Measurements from ENCODE around the gene CA4. TPM values are rescaled to one million over a fixed set of nuclear protein-coding genes. Genes with fewer than 3 reads are reported as not detected.
"Not testable (repeated sequence)": the region's sequence is repeated elsewhere in the genome, so short reads cannot be mapped to it uniquely, and the experiment has no call there.

Gene CA4
- total and polyA plus RNA-seq, 7 donors, result 8.9 to 16.6 (median 11.8) TPM

DNA sequence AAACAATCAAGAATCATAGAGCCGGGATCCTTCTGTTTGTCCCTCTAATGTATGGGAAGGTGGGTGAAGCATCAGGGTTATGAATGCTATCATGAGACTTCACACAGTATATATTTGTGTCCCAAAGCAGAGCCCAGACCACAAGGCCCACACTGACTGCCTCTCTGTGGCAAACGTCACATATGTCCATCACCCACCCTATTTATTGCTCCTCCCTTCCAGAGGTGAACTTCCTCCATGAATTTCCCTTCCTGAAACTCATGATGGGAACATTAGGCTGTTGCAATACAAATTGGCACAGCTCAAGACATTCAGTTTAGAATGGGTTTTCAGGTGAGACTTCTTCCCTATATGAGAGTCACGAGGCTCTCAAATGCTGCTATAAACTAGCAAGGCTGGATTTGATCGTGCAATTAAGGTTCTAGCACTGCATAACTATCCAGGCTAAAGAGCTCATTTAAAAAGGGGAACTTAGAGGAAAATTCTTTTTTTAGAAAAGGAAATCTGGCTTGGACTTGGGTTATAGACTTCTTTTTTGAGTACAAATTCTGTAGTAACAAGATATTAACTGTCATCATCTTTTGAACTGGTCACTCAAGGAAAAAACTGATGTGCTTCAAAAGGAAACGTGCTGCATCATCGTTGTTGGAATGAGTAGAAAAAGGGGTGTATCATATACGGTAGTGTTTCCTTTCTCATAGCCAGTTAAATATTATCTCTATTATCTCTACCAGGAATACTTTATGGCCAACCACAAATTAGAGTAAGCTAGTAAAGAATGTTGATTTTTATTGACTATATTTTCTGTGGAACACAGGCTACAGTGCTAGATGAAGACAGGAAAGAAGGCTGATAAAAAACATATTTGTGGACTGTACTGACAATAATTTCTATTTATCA lies 37.3 kb downstream of the CA4 start:
- H3K27ac ChIP-seq; H3K4me1 ChIP-seq; H3K27me3 ChIP-seq (ENCODE audit: insufficient read depth in 3 of 3, low read length in 2 of 3); intact Hi-C loops (cut with DNase I); ATAC-seq; H3K9me3 ChIP-seq; H3K4me3 ChIP-seq; DNase-seq: not testable (repeated sequence)
- WGBS, 3 donors, result 78 to 82% (median 80%) methylated on average over 7 of the region's 7 CpGs
- peaks cover 13 to 94% of the 10 kb centered on the region in 2 donors for H3K36me3 ChIP-seq (ENCODE audit: insufficient read depth in 1 of 2, low read depth in 1 of 2)

DNA sequence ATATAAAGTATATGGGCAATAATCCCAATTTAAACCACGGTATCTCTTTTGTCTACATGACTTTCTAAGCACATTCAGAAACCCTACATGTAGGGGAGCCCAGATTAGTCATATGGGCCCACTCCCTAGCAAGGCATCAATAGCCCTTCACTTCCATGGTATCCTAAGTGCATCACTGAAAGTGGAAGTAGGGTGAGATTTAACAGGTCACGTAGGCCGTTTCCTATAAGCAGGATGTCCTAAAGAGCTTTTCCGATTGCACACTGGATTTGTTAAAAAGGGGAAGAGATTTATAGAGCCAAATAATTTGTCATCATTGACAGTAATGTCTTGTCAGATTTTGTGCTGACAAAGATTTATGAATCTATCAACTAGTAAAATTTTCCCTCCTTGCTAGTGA lies 39.0 kb downstream of the CA4 start:
- no peak for ATAC-seq
- no peaks in the 10 kb centered on the region for H3K4me1 ChIP-seq
- no peak for DNase-seq
- H3K36me3 ChIP-seq (ENCODE audit: insufficient read depth in 1 of 2, low read depth in 1 of 2), result peaks cover 9 to 94% of the 10 kb centered on the region in 2 donors
- no peaks in the 10 kb centered on the region for H3K27me3 ChIP-seq (ENCODE audit: insufficient read depth in 3 of 3, low read length in 2 of 3)
- no peak for TF ChIP-seq CTCF (IDR thresholded peaks at IDR 0.05)
- H3K9me3 ChIP-seq, result no peaks in the 10 kb centered on the region
- WGBS, 3 donors, result 77 to 93% (median 85%) methylated on average over 4 of the region's 4 CpGs
- intact Hi-C loops (cut with DNase I), result no loop called here
- H3K4me3 ChIP-seq, result no peak overlapping the region
- no peak overlapping the region for H3K27ac ChIP-seq

- intact Hi-C loops (cut with DNase I), result loop anchor here in 1 of 2 donors (10.0 kb wide), 1 partner anchor 135 kb away; no protein-coding TSS in a partner anchor
- H3K27ac ChIP-seq; DNase-seq; H3K4me3 ChIP-seq; H3K4me1 ChIP-seq; ATAC-seq; H3K27me3 ChIP-seq (ENCODE audit: insufficient read depth in 3 of 3, low read length in 2 of 3); H3K9me3 ChIP-seq: not testable (repeated sequence)
- H3K36me3 ChIP-seq (ENCODE audit: insufficient read depth in 1 of 2, low read depth in 1 of 2), result peaks cover 9 to 93% of the 10 kb centered on the region in 2 donors
- whole genome bisulfite sequencing, 3 donors, result 95 to 98% (median 98%) methylated on average over 4 of the region's 4 CpGs
Observed at GRCh38 chr17:60190032-60190431, 40.3 kb downstream of the CA4 start.

DNA sequence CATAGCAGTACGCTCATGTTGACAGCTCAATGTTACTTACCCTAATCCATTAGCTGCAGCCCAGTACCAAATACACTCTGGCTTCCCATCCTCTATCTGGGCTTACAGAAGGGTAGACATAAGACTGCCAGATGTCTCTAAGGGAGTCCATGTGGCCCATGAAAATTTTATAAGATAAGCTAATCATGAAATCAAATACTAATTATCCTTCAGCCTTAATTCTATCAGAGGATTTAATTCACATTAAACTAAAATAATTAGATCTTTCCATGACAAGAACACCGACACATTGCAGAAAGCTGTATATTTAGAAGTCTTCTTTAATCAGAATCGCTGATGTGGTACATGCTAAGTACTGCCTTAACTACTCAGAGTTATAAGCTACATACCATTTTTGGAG lies 43.3 kb downstream of the CA4 start:
- not testable (repeated sequence) for ATAC-seq; H3K9me3 ChIP-seq; H3K27ac ChIP-seq; DNase-seq; H3K4me1 ChIP-seq; H3K27me3 ChIP-seq (ENCODE audit: insufficient read depth in 3 of 3, low read length in 2 of 3); H3K4me3 ChIP-seq
- intact Hi-C loops (cut with DNase I), result loop anchor here in 1 of 2 donors (10.0 kb wide), 1 partner anchor 138 kb away; no protein-coding TSS in a partner anchor
- 92 to 99% (median 96%) methylated on average over 3 of the region's 3 CpGs for WGBS, 3 donors
- peaks cover 4 to 96% of the 10 kb centered on the region in 2 donors for H3K36me3 ChIP-seq (ENCODE audit: insufficient read depth in 1 of 2, low read depth in 1 of 2)

DNA sequence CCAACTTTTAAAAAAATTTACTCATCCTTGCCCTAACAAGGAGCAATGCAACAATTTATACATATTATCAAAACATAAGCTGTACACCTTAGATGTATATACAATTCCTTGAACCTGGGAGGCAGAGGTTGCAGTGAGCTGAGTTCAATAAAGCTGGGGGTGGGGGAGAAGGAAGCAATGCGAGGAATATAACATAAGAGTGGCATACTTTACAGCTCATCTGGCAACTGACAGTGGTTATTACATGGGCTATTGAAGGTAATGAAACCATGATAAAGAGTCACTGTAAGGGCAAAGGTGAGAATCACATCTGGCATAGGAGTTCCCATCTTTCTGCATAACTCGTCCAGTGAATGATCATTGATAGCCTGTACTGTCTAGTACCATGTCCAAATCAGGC lies 43.7 kb downstream of the CA4 start:
- 86 to 93% (median 91%) methylated on average over 2 of the region's 2 CpGs for WGBS, 3 donors
- Histone ChIP-seq H3K27me3 (ENCODE audit: insufficient read depth in 3 of 3, low read length in 2 of 3) (no peaks in the 10 kb centered on the region), H3K36me3 (ENCODE audit: insufficient read depth in 1 of 2, low read depth in 1 of 2) (peaks cover 4 to 99% of the 10 kb centered on the region in 2 donors), H3K27ac (no peak overlapping the region), H3K4me1 (no peaks in the 10 kb centered on the region), H3K9me3 (no peaks in the 10 kb centered on the region), H3K4me3 (no peak overlapping the region)
- intact Hi-C loops (cut with DNase I), result loop anchor here in 1 of 2 donors (10.0 kb wide), 1 partner anchor 139 kb away; no protein-coding TSS in a partner anchor
- ATAC-seq (no peak), DNase-seq (no peak)
- TF ChIP-seq CTCF (IDR thresholded peaks at IDR 0.05), result no peak

GRCh38 chr17:60194141-60194540 lies 44.4 kb downstream of the CA4 start:
- 93 to 97% (median 93%) methylated on average over 4 of the region's 4 CpGs for WGBS, 3 donors
- intact Hi-C loops (cut with DNase I), result loop anchor here in 1 of 2 donors (10.0 kb wide), 1 partner anchor 139 kb away; no protein-coding TSS in a partner anchor
- H3K36me3 ChIP-seq (ENCODE audit: insufficient read depth in 1 of 2, low read depth in 1 of 2), result peaks cover 4 to 97% of the 10 kb centered on the region in 2 donors

GRCh38 chr17:60198630-60199029 lies 48.9 kb downstream of the CA4 start:
- H3K4me1 ChIP-seq; DNase-seq; H3K9me3 ChIP-seq; H3K4me3 ChIP-seq; H3K27me3 ChIP-seq (ENCODE audit: insufficient read depth in 3 of 3, low read length in 2 of 3); ATAC-seq; H3K27ac ChIP-seq: not testable (repeated sequence)
- H3K36me3 ChIP-seq (ENCODE audit: insufficient read depth in 1 of 2, low read depth in 1 of 2), result peaks cover 0 to 65% of the 10 kb centered on the region in 2 donors
- 90 to 96% (median 91%) methylated on average over 1 of the region's 1 CpG for WGBS, 3 donors
- intact Hi-C loops (cut with DNase I), result loop anchor here in 1 of 2 donors (10.0 kb wide), 1 partner anchor 144 kb away; no protein-coding TSS in a partner anchor

More at GRCh38 chr17:60194141-60194540, 44.4 kb downstream of the CA4 start:
- DNase-seq; H3K4me3 ChIP-seq; H3K9me3 ChIP-seq; ATAC-seq; H3K27ac ChIP-seq; H3K27me3 ChIP-seq (ENCODE audit: insufficient read depth in 3 of 3, low read length in 2 of 3); H3K4me1 ChIP-seq: not testable (repeated sequence)

- ATAC-seq; intact Hi-C loops (cut with DNase I); H3K9me3 ChIP-seq; H3K4me1 ChIP-seq; H3K27me3 ChIP-seq (ENCODE audit: insufficient read depth in 3 of 3, low read length in 2 of 3); H3K27ac ChIP-seq; DNase-seq; H3K4me3 ChIP-seq: not testable (repeated sequence)
- H3K36me3 ChIP-seq (ENCODE audit: insufficient read depth in 1 of 2, low read depth in 1 of 2), result peaks cover 0 to 54% of the 10 kb centered on the region in 2 donors
Observed at GRCh38 chr17:60205782-60206181, 56.0 kb downstream of the CA4 start.

- 80 to 92% (median 85%) methylated on average over 1 of the region's 1 CpG for WGBS, 3 donors
- DNase-seq; H3K4me3 ChIP-seq; H3K27me3 ChIP-seq (ENCODE audit: insufficient read depth in 3 of 3, low read length in 2 of 3); H3K4me1 ChIP-seq; H3K27ac ChIP-seq; intact Hi-C loops (cut with DNase I); ATAC-seq; H3K9me3 ChIP-seq: not testable (repeated sequence)
- peaks cover 0 to 70% of the 10 kb centered on the region in 2 donors for H3K36me3 ChIP-seq (ENCODE audit: insufficient read depth in 1 of 2, low read depth in 1 of 2)
Observed at GRCh38 chr17:60208302-60208701, 58.5 kb downstream of the CA4 start.

Data from psoas muscle (tissue), 8 donors.